22Rv1 (cell line): ENCODE results near the gene ZNF239.
"Not testable (repeated sequence)": the region's sequence is repeated elsewhere in the genome, so short reads cannot be mapped to it uniquely, and the experiment has no call there.

Source experiments
- H3K27ac ChIP-seq: fragments of 450-650 bp; 2 replicates; pipeline ENCODE4 v1.5.1; 2017
- CTCF ChIP-seq: fragments of 450-650 bp; IDR thresholded peaks from 2 replicates; pipeline ENCODE4 v1.5.1; 2017; ENCODE audit warnings: mild to moderate bottlenecking
- ZFX ChIP-seq: fragments of 450-650 bp; IDR thresholded peaks from 2 replicates; pipeline ENCODE4 v1.6.1; 2017; ENCODE audit warnings: antibody characterized with exemption, borderline replicate concordance

Gene ZNF239

GRCh38 chr10:43594944-43595589 lies 20.7 kb upstream of the ZNF239 start:
- no peak overlapping the region for H3K27ac ChIP-seq
- no peak for TF ChIP-seq CTCF
- no peak for TF ChIP-seq ZFX

GRCh38 chr10:43591303-43591904 lies 17.0 kb upstream of the ZNF239 start:
- TF ChIP-seq ZFX (no peak), CTCF (no peak)

GRCh38 chr10:43586730-43587115 lies 12.3 kb upstream of the ZNF239 start:
- H3K27ac ChIP-seq: not testable (repeated sequence)

More at GRCh38 chr10:43591303-43591904, 17.0 kb upstream of the ZNF239 start:
- H3K27ac ChIP-seq: no peak overlapping the region

GRCh38 chr10:43585981-43586729 lies 11.7 kb upstream of the ZNF239 start:
- H3K27ac ChIP-seq: no peak overlapping the region
- TF ChIP-seq ZFX: no peak
- no peak for TF ChIP-seq CTCF

GRCh38 chr10:43585046-43585445 lies 10.6 kb upstream of the ZNF239 start:
- no peak overlapping the region for H3K27ac ChIP-seq
- TF ChIP-seq CTCF (no peak), ZFX (no peak)

GRCh38 chr10:43584051-43584450 lies 9.6 kb upstream of the ZNF239 start:
- H3K27ac ChIP-seq: no peak overlapping the region
- no peak for TF ChIP-seq ZFX

GRCh38 chr10:43576580-43576979 lies 2.2 kb upstream of the ZNF239 start:
- no peak overlapping the region for H3K27ac ChIP-seq
- no peak for TF ChIP-seq ZFX
- TF ChIP-seq CTCF: no peak

GRCh38 chr10:43576062-43576461 lies 1.6 kb upstream of the ZNF239 start:
- TF ChIP-seq CTCF (no peak), ZFX (no peak)
- H3K27ac ChIP-seq: no peak overlapping the region
